Memory B cell (primary cell): ENCODE data around the gene MSANTD1.

Experiments used
- ATAC-seq: fragments of 150-1000 bp; cut with Tn5 transposase; 2 replicates; pipeline ENCODE4 v1.10.0; 2021; ENCODE audit warnings: low read depth, mild to moderate bottlenecking, moderate library complexity
- DNase-seq, 2 donors: peaks; one replicate each; pipeline ENCODE4 v3.0.0; 2022; ENCODE audit warnings: low spot score in 2 of 2
- H3K27ac Mint-ChIP-seq: one replicate; pipeline ENCODE4 v1.8.0; 2022; ENCODE audit warnings: mild to moderate bottlenecking, moderate library complexity, mixed read lengths
- H3K27me3 Mint-ChIP-seq: one replicate; pipeline ENCODE4 v1.8.0; 2022; ENCODE audit warnings: mixed read lengths
- H3K36me3 Mint-ChIP-seq: one replicate; pipeline ENCODE4 v1.8.0; 2022; ENCODE audit warnings: mild to moderate bottlenecking, mixed read lengths
- H3K4me1 Mint-ChIP-seq: one replicate; pipeline ENCODE4 v1.8.0; 2022; ENCODE audit warnings: mixed read lengths
- H3K4me3 Mint-ChIP-seq: one replicate; pipeline ENCODE4 v1.8.0; 2022; ENCODE audit warnings: mild to moderate bottlenecking, moderate library complexity, mixed read lengths
- H3K9me3 Mint-ChIP-seq: one replicate; pipeline ENCODE4 v1.8.0; 2022; ENCODE audit warnings: mixed read lengths

Gene MSANTD1

DNA sequence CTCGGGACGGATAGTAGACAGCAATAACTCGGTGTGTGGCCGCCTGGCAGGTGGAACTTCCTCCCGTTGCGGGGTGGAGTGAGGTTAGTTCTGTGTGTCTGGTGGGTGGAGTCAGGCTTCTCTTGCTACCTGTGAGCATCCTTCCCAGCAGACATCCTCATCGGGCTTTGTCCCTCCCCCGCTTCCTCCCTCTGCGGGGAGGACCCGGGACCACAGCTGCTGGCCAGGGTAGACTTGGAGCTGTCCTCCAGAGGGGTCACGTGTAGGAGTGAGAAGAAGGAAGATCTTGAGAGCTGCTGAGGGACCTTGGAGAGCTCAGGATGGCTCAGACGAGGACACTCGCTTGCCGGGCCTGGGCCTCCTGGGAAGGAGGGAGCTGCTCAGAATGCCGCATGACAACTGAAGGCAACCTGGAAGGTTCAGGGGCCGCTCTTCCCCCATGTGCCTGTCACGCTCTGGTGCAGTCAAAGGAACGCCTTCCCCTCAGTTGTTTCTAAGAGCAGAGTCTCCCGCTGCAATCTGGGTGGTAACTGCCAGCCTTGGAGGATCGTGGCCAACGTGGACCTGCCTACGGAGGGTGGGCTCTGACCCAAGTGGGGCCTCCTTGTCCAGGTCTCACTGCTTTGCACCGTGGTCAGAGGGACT is 5.7 kb upstream of the MSANTD1 start:
- Mint-ChIP-seq H3K27me3 (no peaks in the 10 kb centered on the region), H3K27ac (peak overlapping the region; percentile 46), H3K9me3 (no peaks in the 10 kb centered on the region), H3K36me3 (peaks cover 6% of the 10 kb centered on the region), H3K4me3 (no peak overlapping the region), H3K4me1 (peaks cover 13% of the 10 kb centered on the region)
- ATAC-seq (no peak), DNase-seq (no peak)

DNA sequence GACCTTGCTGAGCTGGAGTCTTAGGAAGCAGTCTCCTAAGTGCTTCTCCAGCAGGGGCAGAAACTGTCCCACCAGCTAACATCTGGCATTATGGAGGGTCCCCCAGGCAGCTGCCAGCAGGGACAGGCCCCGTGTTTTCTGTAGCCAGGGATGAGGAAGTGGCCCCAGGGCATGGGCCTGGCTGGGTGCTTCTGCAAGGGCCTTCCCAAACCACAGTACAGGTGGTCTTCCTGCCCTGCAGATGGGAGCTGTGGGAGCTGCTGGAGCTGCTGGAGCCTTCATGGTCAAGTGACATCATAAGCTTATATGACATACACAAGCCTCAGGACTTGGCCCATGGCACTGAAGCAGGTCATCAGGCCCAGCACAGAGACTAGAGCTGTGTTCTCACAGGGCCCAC is 5.0 kb upstream of the MSANTD1 start:
- Mint-ChIP-seq H3K27me3 (no peaks in the 10 kb centered on the region), H3K27ac (no peak overlapping the region), H3K4me3 (no peak overlapping the region), H3K9me3 (no peaks in the 10 kb centered on the region), H3K4me1 (peaks cover 13% of the 10 kb centered on the region), H3K36me3 (peaks cover 6% of the 10 kb centered on the region)
- no peak for ATAC-seq
- no peak for DNase-seq

DNA sequence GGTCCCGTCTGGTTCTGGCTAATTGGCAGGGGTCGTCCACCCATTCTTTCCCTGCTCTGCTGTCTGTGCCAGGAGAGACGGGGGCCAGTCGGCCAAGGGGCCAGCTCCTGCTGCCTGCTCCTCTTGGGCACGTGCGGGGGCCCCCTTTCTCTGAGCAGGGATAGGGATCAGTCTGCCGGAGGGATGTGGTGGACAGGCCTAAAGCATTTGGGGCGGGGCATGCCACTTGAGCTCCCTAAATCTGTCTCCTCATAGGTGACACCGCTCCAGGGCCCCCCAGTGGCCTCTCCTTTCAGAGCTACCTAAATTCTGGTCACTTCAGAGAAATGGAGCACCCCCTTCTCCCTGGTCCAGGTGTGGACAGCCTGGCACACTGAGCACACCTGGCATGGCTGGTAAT is 4.2 kb upstream of the MSANTD1 start:
- H3K4me3 Mint-ChIP-seq = no peak overlapping the region
- DNase-seq (no peak), ATAC-seq (no peak)
- peaks cover 13% of the 10 kb centered on the region for H3K4me1 Mint-ChIP-seq
- H3K27me3 Mint-ChIP-seq = no peaks in the 10 kb centered on the region
- no peaks in the 10 kb centered on the region for H3K9me3 Mint-ChIP-seq
- no peak overlapping the region for H3K27ac Mint-ChIP-seq
- H3K36me3 Mint-ChIP-seq = peaks cover 6% of the 10 kb centered on the region

DNA sequence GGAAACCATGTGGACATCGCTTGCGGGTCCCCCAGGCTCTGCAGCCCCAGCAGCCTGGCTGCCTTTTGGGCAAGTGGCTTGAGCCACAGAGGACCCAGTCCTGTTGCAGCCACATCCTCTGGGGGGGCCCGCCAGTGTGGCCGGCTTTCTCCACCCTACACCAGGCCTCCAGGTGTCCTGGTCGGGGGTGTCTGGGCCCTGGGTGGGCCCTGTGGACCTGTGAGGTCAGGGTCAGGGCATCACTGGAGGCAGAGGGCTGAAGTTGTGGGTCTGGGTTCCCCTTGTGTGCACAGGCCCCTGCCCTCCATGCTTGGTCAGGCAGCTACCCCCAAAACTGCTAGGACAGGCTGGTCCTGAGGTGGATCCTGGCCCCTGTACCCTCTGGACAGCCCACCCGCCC is 3.3 kb upstream of the MSANTD1 start:
- DNase-seq (no peak), ATAC-seq (no peak)
- Mint-ChIP-seq H3K27ac (no peak overlapping the region), H3K27me3 (no peaks in the 10 kb centered on the region), H3K4me3 (no peak overlapping the region), H3K4me1 (peaks cover 13% of the 10 kb centered on the region), H3K36me3 (peaks cover 3% of the 10 kb centered on the region), H3K9me3 (no peaks in the 10 kb centered on the region)

DNA sequence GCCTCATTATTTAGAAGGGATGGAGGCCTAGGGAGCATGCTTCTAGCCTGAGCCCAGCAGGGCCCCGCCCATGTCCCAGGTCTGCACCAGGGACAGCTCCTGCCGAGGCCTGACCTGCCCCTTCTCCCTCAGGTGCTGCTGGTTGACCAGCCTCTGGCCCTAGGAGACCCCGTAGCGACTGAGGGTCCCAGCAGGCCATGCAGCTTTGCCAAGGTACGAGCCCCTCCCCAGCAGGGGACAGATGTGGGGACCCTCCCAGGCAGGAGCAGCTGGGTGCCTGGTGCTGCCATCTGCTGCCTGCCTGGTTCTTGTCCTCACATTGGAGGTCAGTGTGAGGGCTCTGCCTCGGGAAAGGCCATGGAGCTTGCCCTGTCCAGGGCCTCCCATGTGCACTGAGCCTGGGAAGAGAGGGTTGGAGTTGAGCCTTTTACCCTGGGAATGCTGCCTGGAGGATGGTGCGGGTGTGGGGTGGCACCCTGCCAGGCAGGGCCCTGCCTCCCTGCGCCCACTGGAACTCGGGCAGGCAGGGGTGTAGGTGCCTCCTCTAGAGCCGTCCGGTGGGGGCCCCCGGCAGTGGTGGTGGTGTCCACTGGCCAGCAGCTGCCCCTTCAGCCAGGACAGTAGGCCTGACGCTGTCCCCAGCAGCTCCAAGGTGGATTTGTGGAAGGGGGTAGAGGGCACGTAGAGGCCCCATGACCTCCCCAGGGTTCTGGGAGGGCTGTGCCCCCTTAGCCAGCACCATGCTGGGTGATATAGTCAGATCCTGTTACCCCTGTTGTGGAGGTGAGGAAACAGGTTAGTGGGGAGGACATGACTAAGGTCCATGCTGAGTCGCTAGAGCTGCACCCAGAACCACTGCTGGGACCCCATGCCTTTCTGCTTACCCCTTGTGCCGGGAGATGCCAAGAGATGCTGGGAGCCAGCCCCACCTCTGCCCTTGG is 2.2 kb upstream of the MSANTD1 start:
- Mint-ChIP-seq H3K36me3 (no peaks in the 10 kb centered on the region), H3K9me3 (no peaks in the 10 kb centered on the region), H3K4me3 (no peak overlapping the region), H3K4me1 (peaks cover 13% of the 10 kb centered on the region), H3K27me3 (no peaks in the 10 kb centered on the region), H3K27ac (peak overlapping the region; percentile 45)
- ATAC-seq = no peak
- DNase-seq = no peak

DNA sequence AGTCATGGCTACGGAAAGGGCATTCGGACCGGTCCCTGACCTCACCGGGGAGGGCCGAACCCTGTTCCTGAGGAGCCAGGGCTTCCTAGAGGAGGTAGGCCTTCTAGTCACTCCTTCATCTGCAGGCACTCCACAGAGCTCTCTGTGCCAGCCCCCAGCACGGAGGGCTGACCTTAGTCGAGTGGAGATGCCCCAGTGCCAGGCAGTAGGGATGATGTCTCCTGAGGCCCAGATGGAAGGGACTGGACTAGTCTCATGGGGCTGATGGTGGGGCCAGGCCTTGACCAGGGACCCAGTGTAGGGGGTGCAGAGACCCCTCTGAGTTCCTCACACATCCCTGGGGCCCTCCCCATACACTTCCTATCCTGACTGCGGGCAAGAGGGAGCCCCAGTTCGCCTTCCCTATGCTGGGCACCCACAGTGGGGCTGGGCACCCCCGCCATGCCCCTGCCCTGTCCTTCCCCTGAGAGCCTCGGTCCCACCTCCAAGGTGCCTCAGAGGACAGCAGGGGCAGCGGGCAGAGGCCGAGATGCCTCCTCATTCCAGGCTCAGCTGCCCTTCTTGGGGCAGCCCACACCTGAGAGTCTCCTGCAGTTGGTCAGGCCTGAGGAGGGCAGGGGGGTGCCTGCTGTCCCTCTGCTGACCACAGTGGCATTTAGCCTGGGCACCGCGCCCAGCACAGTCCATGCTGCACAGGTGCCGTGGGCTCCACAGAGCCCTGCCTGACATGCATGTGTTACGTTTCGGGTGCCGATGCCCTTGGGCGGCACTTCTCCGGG is 1.4 kb upstream of the MSANTD1 start:
- Mint-ChIP-seq H3K27ac (no peak overlapping the region), H3K4me3 (no peak overlapping the region), H3K4me1 (peaks cover 11% of the 10 kb centered on the region), H3K27me3 (no peaks in the 10 kb centered on the region), H3K9me3 (no peaks in the 10 kb centered on the region), H3K36me3 (no peaks in the 10 kb centered on the region)
- no peak for DNase-seq
- ATAC-seq = no peak

DNA sequence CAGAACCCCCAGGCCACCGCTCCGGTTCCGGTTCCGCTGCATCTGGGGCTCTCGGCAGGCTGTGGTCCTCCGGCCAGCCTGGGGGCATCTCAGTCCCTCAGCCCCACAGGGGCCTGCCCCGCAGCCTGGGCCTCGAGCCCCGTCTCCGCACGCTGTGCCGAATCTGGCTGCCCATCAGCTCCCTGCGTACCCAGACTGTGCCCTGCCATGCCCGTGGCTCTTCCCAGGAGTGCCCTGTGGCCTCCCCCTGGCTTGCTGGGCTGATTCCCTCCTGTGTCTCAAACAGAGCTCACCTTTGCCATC is 830 bp upstream of the MSANTD1 start:
- H3K27me3 Mint-ChIP-seq = no peaks in the 10 kb centered on the region
- no peak for DNase-seq
- no peak overlapping the region for H3K27ac Mint-ChIP-seq
- ATAC-seq = no peak
- H3K4me3 Mint-ChIP-seq = no peak overlapping the region
- H3K4me1 Mint-ChIP-seq = peaks cover 6% of the 10 kb centered on the region
- no peaks in the 10 kb centered on the region for H3K36me3 Mint-ChIP-seq
- H3K9me3 Mint-ChIP-seq = no peaks in the 10 kb centered on the region

DNA sequence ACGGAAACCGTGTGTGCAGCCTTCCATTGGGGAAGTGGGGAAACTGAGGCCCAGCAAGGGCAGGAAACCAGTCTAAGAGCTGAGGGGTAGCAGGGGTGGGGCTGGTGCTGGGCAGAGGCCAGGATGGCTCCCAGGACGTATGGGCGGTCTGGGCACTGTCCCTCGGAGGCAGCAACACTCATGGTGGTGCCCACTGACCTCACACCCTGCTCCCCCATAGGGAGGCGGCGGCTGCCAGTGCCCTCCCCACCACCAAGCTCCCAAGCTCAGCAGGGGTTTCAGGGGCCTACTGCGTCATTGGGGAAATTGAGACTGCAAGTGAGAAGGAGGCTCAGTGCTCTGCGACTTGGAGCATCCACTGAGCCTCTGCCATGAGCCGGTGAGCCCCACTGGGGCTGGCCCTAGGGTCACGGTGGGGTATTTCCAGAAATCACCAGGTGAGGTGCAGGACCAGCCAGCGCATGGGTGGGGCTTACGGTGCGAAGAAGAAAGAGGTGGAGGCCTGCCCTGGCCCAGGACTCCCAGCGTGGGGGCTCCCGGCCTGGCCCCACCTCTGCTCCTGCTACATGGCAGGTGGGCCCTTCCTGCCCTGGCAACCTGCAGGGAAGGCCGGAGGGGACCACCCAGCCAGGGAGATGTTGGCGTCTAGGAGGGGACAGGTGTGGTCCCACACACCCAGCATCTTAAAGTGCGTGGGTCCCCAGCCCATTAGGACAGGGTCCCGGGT is 915 bp downstream of the MSANTD1 start:
- H3K4me3 Mint-ChIP-seq = no peak overlapping the region

DNA sequence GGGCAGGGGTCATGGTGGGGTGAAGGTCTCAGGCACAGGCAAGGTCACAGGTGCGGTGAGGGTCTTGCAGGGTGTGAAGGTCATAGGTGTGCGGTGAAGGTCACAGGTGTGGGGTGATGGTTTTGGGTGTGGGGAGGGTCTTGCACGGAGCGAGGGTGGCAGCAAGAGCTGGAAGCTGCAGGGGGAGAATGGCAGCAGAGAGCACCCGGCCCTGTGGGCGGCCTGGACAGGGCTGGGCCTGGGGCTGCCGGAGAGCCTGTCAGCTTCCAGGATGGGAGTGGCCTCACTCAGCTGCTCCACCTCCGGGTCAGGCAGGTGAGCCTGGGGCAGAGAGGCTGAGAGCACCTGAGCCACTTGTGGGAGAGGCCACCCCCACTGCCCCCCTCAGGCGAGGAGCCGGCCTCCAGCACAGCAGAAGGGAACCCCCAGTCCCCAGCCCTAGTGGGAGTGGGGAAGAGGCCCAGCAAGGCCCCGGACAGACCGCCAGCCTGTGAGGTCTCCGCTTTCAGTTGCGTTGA is 1.5 kb downstream of the MSANTD1 start:
- H3K4me3 Mint-ChIP-seq = no peak overlapping the region
- no peak for ATAC-seq
- no peaks in the 10 kb centered on the region for H3K9me3 Mint-ChIP-seq

More for the DNA sequence above, 915 bp downstream of the MSANTD1 start:
- H3K27ac Mint-ChIP-seq = no peak overlapping the region
- ATAC-seq = no peak
- peaks cover 3% of the 10 kb centered on the region for H3K36me3 Mint-ChIP-seq
- H3K27me3 Mint-ChIP-seq = no peaks in the 10 kb centered on the region
- H3K4me1 Mint-ChIP-seq = peaks cover 2% of the 10 kb centered on the region
- no peak for DNase-seq
- no peaks in the 10 kb centered on the region for H3K9me3 Mint-ChIP-seq

DNA sequence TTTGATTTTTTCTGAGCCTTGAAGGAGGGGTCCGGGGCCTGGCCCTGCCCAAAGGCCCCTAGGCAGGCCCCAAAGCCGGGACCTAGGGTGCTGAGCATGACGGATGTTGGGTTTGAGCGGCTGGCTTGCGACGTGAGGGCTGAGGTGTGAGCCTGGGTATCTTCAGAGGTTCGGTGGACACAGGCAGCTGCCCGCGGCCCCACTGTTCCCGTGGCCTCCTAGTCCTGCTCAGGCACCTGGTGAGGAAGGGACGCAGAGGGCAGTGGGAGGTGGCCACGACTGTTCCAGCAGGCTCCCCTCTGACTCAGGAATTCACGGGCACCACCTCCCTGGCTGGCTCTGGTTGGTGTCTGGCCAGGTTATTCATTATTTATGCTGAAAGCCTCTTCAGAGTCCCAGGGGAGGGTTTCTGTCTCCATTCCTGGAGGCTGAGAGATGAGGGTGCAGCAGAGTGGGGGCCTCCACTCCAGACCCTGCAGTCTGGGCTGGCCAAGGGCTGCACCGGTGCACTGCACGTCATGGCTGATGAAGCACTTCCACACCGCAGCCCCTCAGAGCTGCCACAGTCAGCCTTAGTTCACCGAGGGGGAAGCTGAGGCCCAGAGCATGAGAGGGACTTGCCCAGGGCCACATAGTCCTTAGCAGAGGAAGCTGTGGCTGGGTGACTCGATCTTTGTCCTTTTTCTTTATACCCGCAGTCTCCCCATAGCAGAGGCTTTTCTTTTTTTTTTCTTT is 2.2 kb downstream of the MSANTD1 start:
- Mint-ChIP-seq H3K27me3 (no peaks in the 10 kb centered on the region), H3K36me3 (peaks cover 3% of the 10 kb centered on the region), H3K27ac (no peak overlapping the region), H3K9me3 (no peaks in the 10 kb centered on the region), H3K4me1 (peaks cover under 1% of the 10 kb centered on the region), H3K4me3 (no peak overlapping the region)
- DNase-seq (no peak), ATAC-seq (no peak)

More for the DNA sequence above, 1.5 kb downstream of the MSANTD1 start:
- DNase-seq = no peak
- Mint-ChIP-seq H3K4me1 (peaks cover 2% of the 10 kb centered on the region), H3K27ac (no peak overlapping the region), H3K27me3 (no peaks in the 10 kb centered on the region), H3K36me3 (peaks cover 3% of the 10 kb centered on the region)

DNA sequence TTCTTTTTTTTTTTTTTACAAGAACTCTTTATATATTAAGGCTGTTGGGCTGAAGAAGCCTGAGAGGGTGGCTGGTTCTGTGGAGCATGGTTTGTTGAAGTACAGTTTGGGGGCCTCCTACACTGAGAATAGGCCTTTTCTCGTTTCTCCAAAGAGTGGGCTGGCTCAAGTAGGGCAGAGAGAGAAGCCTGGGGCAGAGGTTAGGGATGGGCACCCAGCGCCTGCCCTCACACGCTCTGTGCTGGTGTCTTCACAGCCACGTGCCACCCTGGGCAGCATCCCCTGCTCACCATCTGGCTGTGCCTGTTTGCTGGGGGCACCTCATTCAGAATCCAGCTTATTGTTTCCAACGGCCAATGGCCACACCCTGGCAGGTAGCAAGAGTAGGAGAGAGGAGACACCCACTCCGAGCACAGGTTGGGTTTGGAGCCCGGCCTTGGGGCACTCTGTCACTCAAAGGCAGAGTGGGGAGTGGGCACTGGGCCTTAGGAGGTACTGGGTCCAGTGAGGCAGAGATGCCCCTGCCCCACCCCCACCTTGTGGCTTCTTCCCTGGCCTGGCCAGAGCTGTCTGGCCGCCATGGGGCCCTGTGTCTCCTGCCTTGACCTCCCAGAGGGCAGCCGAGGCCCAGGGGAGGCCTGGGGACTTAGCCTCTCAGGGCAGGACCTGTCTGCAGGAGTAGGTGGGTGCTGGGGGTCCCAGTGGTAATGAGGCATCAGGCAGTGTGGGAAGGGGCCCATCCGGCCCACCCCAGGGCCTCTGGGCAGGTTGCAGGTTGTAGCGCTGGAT is 2.9 kb downstream of the MSANTD1 start:
- no peaks in the 10 kb centered on the region for H3K9me3 Mint-ChIP-seq
- peaks cover 3% of the 10 kb centered on the region for H3K36me3 Mint-ChIP-seq
- H3K27ac Mint-ChIP-seq = no peak overlapping the region
- no peak overlapping the region for H3K4me3 Mint-ChIP-seq
- DNase-seq (no peak), ATAC-seq (no peak)
- no peaks in the 10 kb centered on the region for H3K27me3 Mint-ChIP-seq
- peaks cover 4% of the 10 kb centered on the region for H3K4me1 Mint-ChIP-seq

DNA sequence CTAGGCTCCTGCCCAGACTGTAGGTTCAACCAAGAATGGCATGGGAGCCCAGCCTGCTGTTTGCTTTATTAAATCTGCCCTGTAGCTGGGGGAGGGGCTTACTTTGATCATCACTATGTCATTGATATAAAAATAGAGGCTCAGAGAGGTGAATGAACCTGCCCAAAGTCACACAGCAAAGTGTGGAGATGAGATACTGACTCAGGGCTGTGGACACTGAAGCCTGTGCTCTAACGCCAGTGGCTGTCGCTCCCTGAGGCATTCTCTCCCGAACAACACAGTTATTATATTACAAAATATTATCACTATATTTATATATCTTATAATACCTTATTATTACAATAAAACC is 3.5 kb downstream of the MSANTD1 start:
- DNase-seq (no peak), ATAC-seq (no peak)
- H3K27ac Mint-ChIP-seq = no peak overlapping the region
- H3K27me3 Mint-ChIP-seq = no peaks in the 10 kb centered on the region
- peaks cover 9% of the 10 kb centered on the region for H3K4me1 Mint-ChIP-seq
- no peaks in the 10 kb centered on the region for H3K9me3 Mint-ChIP-seq
- no peak overlapping the region for H3K4me3 Mint-ChIP-seq
- H3K36me3 Mint-ChIP-seq = peaks cover 3% of the 10 kb centered on the region
